Measurements from ENCODE around the gene DHX15.

DNA sequence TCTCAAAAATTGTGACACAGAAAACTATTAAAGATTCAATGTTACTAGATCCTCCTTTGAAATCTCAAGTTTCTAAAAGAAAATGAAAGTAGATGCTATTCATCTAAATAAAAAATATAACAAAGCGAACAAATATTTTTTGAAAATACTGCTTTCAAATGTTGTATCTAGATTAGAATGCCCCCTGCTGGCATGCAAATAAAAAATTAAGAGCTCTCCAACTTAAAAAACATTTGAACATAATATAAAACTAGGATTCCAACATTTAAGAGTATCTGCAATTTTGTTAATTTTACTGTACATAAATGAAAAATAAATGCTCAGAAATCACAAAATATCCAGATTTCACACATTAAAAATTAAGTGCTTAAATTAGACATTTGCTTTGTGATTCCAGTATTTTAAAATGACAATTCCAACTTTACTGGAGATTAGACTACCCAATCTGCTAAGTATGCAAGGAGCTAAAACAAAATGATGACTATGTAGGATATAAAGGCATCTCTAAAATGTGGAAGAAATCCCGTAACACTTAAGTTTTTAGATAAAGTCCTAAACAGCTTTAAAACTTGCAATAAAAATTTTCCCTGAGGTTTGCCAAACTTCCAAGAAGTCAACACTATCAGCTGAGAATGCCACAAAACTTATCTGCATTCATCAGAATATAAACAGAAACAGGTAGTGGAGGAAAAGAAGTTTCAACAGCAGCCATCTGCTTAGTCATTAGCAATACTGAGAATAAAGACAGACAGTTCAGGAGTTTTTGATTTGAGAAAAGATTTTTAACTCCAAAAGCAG, 32.7 kb downstream of the DHX15 start:
- TF ChIP-seq RAD21 (IDR thresholded peaks at IDR 0.05; ENCODE audit: low read depth) = no peak
- TF ChIP-seq, protein P1, sequence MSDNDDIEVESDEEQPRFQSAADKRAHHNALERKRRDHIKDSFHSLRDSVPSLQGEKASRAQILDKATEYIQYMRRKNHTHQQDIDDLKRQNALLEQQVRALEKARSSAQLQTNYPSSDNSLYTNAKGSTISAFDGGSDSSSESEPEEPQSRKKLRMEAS (IDR thresholded peaks at IDR 0.05) = no peak
- TF ChIP-seq TCF12 (IDR thresholded peaks at IDR 0.05; ENCODE audit: low read depth) = no peak
- TF ChIP-seq EGR1 (IDR thresholded peaks at IDR 0.05) = no peak
- no peak for TF ChIP-seq CEBPB (IDR thresholded peaks at IDR 0.05)
- TF ChIP-seq EP300 (IDR thresholded peaks at IDR 0.05; ENCODE audit: borderline replicate concordance) = no peak
- no peak for TF ChIP-seq TAF1 (IDR thresholded peaks at IDR 0.05; ENCODE audit: low read depth)
- TF ChIP-seq YY1 (IDR thresholded peaks at IDR 0.05; ENCODE audit: low read depth) = no peak
- TF ChIP-seq, protein P2, sequence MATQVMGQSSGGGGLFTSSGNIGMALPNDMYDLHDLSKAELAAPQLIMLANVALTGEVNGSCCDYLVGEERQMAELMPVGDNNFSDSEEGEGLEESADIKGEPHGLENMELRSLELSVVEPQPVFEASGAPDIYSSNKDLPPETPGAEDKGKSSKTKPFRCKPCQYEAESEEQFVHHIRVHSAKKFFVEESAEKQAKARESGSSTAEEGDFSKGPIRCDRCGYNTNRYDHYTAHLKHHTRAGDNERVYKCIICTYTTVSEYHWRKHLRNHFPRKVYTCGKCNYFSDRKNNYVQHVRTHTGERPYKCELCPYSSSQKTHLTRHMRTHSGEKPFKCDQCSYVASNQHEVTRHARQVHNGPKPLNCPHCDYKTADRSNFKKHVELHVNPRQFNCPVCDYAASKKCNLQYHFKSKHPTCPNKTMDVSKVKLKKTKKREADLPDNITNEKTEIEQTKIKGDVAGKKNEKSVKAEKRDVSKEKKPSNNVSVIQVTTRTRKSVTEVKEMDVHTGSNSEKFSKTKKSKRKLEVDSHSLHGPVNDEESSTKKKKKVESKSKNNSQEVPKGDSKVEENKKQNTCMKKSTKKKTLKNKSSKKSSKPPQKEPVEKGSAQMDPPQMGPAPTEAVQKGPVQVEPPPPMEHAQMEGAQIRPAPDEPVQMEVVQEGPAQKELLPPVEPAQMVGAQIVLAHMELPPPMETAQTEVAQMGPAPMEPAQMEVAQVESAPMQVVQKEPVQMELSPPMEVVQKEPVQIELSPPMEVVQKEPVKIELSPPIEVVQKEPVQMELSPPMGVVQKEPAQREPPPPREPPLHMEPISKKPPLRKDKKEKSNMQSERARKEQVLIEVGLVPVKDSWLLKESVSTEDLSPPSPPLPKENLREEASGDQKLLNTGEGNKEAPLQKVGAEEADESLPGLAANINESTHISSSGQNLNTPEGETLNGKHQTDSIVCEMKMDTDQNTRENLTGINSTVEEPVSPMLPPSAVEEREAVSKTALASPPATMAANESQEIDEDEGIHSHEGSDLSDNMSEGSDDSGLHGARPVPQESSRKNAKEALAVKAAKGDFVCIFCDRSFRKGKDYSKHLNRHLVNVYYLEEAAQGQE (IDR thresholded peaks at IDR 0.05; ENCODE audit: low read depth) = no peak
